Measurements from ENCODE around the gene ZC3HAV1L. TPM values are rescaled to one million over a fixed set of nuclear protein-coding genes. Genes with fewer than 3 reads are reported as not detected.

Gene ZC3HAV1L
- total RNA-seq, 1 experiment from 2014 or later = not detected

GRCh38 chr7:139038691-139039090 lies 2.8 kb upstream of the ZC3HAV1L start:
- H3K27ac ChIP-seq (ENCODE audit: low read length) = no peak overlapping the region
- H3K9me3 ChIP-seq (ENCODE audit: low read length) = no peaks in the 10 kb centered on the region
- no peak overlapping the region for H2AFZ ChIP-seq (ENCODE audit: low read length)
- no peaks in the 10 kb centered on the region for H3K9me2 ChIP-seq (replicated peaks; ENCODE audit: insufficient read depth, low read length)
- H3K79me2 ChIP-seq (ENCODE audit: low read length) = no peaks in the 10 kb centered on the region
- no peaks in the 10 kb centered on the region for H3K36me3 ChIP-seq (ENCODE audit: insufficient read depth, low read length)
- H3K27me3 ChIP-seq (ENCODE audit: low read length) = no peaks in the 10 kb centered on the region
- no peaks in the 10 kb centered on the region for H4K20me1 ChIP-seq (ENCODE audit: insufficient read depth, low read depth, low read length)
- no peak overlapping the region for H3K4me2 ChIP-seq (ENCODE audit: low read depth, low read length, poor library complexity, severe bottlenecking)
- no peak overlapping the region for H3K4me3 ChIP-seq (ENCODE audit: low read length)
- no peak for DNase-seq
- no peak overlapping the region for H3K9ac ChIP-seq (ENCODE audit: low read length)
- H3K4me1 ChIP-seq (ENCODE audit: low read length) = no peaks in the 10 kb centered on the region

DNA sequence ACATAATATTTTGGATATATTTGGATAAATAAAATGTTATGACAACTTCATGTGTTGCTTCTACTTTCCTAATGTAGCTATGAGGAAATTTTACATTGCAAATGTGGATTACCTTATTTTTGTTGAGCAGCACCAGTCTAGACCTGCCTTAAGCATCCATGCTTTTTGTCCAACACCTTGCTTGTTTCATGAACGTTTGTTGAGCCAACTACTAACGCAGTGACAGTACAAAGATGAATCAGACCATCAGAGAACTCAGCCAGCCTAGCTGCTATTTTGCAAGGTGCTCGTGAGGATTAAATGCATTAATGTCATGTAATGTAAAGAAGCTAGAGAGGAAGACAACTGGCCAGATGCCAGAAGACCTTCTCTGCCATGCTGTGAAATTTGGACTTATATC lies 1.1 kb upstream of the ZC3HAV1L start:
- no peaks in the 10 kb centered on the region for H3K27me3 ChIP-seq (ENCODE audit: low read length)
- H4K20me1 ChIP-seq (ENCODE audit: insufficient read depth, low read depth, low read length) = no peaks in the 10 kb centered on the region
- no peaks in the 10 kb centered on the region for H3K9me2 ChIP-seq (replicated peaks; ENCODE audit: insufficient read depth, low read length)
- no peaks in the 10 kb centered on the region for H3K36me3 ChIP-seq (ENCODE audit: insufficient read depth, low read length)
- H3K9ac ChIP-seq (ENCODE audit: low read length) = no peak overlapping the region
- no peak for DNase-seq
- H2AFZ ChIP-seq (ENCODE audit: low read length) = no peak overlapping the region
- no peaks in the 10 kb centered on the region for H3K9me3 ChIP-seq (ENCODE audit: low read length)
- H3K27ac ChIP-seq (ENCODE audit: low read length) = no peak overlapping the region
- H3K79me2 ChIP-seq (ENCODE audit: low read length) = no peaks in the 10 kb centered on the region
- H3K4me3 ChIP-seq (ENCODE audit: low read length) = no peak overlapping the region
- H3K4me2 ChIP-seq (ENCODE audit: low read depth, low read length, poor library complexity, severe bottlenecking) = no peak overlapping the region
- no peaks in the 10 kb centered on the region for H3K4me1 ChIP-seq (ENCODE audit: low read length)

DNA sequence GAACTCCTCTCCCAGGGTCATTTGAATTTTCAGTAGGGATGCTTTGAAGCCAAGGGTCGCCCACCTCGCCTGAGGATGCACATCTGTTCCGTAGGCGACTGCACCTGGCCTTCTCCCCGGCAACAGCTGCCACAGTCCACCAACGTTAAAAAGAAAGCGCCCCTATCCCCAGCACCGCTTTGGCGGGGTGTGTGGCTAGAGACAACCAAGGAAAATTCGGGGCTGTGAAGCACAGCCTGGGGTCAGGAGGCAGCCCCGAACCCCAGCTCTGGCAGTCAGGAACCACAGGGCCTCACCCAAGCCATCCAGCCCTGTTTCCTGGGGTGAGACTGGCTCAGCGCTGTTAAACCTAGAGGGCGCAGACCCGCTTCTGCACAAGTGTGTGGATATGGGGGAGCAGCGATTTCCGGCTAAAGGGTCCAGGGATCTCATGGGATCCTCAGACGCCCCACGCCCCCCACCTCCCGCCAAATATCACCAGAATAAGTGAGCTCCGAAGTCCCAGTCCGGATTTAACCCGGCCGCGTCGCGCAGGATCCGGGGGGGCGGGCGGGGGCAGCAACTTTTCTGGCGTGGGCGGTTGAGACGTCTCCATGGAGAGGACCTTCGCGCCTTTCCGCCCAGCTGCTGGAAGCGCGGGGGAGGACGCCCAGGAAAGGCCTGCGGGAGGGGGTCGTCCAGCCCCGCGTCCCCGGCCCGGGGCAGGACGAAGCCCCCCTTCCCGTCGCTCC lies 822 bp downstream of the ZC3HAV1L start:
- H3K4me1 ChIP-seq (ENCODE audit: low read length) = no peaks in the 10 kb centered on the region
- no peak overlapping the region for H3K27ac ChIP-seq (ENCODE audit: low read length)
- H3K9ac ChIP-seq (ENCODE audit: low read length) = no peak overlapping the region
- no peaks in the 10 kb centered on the region for H4K20me1 ChIP-seq (ENCODE audit: insufficient read depth, low read depth, low read length)
- no peak overlapping the region; the same call in 1 of the 2 replicates for H3K4me3 ChIP-seq (ENCODE audit: low read length)
- no peaks in the 10 kb centered on the region for H3K27me3 ChIP-seq (ENCODE audit: low read length)
- no peaks in the 10 kb centered on the region for H3K9me2 ChIP-seq (replicated peaks; ENCODE audit: insufficient read depth, low read length)
- DNase-seq = no peak
- H3K4me2 ChIP-seq (ENCODE audit: low read depth, low read length, poor library complexity, severe bottlenecking) = no peak overlapping the region
- no peaks in the 10 kb centered on the region for H3K79me2 ChIP-seq (ENCODE audit: low read length)
- no peak overlapping the region for H2AFZ ChIP-seq (ENCODE audit: low read length)
- H3K9me3 ChIP-seq (ENCODE audit: low read length) = no peaks in the 10 kb centered on the region
- H3K36me3 ChIP-seq (ENCODE audit: insufficient read depth, low read length) = no peaks in the 10 kb centered on the region

DNA sequence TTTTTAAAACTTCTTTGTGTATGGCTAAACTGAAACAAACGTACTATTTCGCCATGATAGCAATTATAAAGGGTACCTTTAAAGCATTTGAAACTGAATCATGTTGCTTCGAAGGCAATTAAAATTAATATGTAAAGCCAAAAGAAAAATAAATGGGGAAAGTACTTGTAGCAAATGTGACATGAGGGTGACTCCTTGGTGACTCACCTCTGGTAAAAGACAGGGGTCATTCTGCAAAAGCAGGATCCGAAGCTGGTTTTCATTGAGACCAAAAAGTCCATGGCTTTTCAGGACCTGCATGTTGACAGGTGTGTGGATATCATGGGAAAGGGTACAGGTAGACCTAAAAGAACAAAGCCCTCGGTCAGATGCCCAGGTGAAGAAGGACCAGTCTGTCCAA lies 1.5 kb downstream of the ZC3HAV1L start:
- H3K9ac ChIP-seq (ENCODE audit: low read length) = no peak overlapping the region

GRCh38 chr7:139033346-139034114 lies 2.3 kb downstream of the ZC3HAV1L start:
- no peak overlapping the region for H3K4me3 ChIP-seq (ENCODE audit: low read length)
- no peaks in the 10 kb centered on the region for H3K9me3 ChIP-seq (ENCODE audit: low read length)
- H3K4me1 ChIP-seq (ENCODE audit: low read length) = no peaks in the 10 kb centered on the region
- H3K4me2 ChIP-seq (ENCODE audit: low read depth, low read length, poor library complexity, severe bottlenecking) = no peak overlapping the region
- no peaks in the 10 kb centered on the region for H3K79me2 ChIP-seq (ENCODE audit: low read length)
- H4K20me1 ChIP-seq (ENCODE audit: insufficient read depth, low read depth, low read length) = no peaks in the 10 kb centered on the region
- no peak overlapping the region for H3K27ac ChIP-seq (ENCODE audit: low read length)
- H3K9me2 ChIP-seq (replicated peaks; ENCODE audit: insufficient read depth, low read length) = no peaks in the 10 kb centered on the region
- H3K9ac ChIP-seq (ENCODE audit: low read length) = no peak overlapping the region
- no peaks in the 10 kb centered on the region for H3K36me3 ChIP-seq (ENCODE audit: insufficient read depth, low read length)
- no peak overlapping the region for H2AFZ ChIP-seq (ENCODE audit: low read length)
- no peak for DNase-seq
- H3K27me3 ChIP-seq (ENCODE audit: low read length) = no peaks in the 10 kb centered on the region

More for the DNA sequence above, 1.5 kb downstream of the ZC3HAV1L start:
- H3K4me3 ChIP-seq (ENCODE audit: low read length) = no peak overlapping the region
- H3K4me1 ChIP-seq (ENCODE audit: low read length) = no peaks in the 10 kb centered on the region
- H4K20me1 ChIP-seq (ENCODE audit: insufficient read depth, low read depth, low read length) = no peaks in the 10 kb centered on the region
- H2AFZ ChIP-seq (ENCODE audit: low read length) = no peak overlapping the region
- no peak overlapping the region for H3K27ac ChIP-seq (ENCODE audit: low read length)
- H3K4me2 ChIP-seq (ENCODE audit: low read depth, low read length, poor library complexity, severe bottlenecking) = no peak overlapping the region
- H3K9me2 ChIP-seq (replicated peaks; ENCODE audit: insufficient read depth, low read length) = no peaks in the 10 kb centered on the region
- no peaks in the 10 kb centered on the region for H3K36me3 ChIP-seq (ENCODE audit: insufficient read depth, low read length)
- H3K9me3 ChIP-seq (ENCODE audit: low read length) = no peaks in the 10 kb centered on the region
- no peaks in the 10 kb centered on the region for H3K79me2 ChIP-seq (ENCODE audit: low read length)
- no peaks in the 10 kb centered on the region for H3K27me3 ChIP-seq (ENCODE audit: low read length)
- no peak for DNase-seq

GRCh38 chr7:139032473-139032872 lies 3.4 kb downstream of the ZC3HAV1L start:
- no peak overlapping the region for H3K9ac ChIP-seq (ENCODE audit: low read length)
- no peaks in the 10 kb centered on the region for H3K79me2 ChIP-seq (ENCODE audit: low read length)
- DNase-seq = no peak

DNA sequence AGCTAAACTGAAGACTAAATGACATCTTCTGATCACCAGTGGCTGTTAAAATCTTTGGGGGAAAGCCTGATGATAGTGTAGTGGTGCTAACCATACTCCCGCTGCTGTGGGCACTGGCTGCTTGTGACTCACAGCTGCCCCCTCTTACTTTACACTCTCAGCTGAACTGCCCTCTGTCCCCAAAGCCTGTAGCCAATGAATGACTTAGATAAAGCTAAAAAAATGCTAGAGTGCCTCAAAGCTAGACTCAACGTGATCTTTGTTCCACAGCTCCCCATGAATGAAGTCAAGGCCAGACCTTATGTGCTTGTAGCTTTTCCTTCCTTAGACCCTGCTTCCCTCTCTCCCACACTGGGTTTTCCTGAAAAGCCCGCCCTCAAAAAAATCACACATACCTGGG lies 6.5 kb downstream of the ZC3HAV1L start:
- no peaks in the 10 kb centered on the region for H3K27me3 ChIP-seq (ENCODE audit: low read length)
- H3K27ac ChIP-seq (ENCODE audit: low read length) = no peak overlapping the region
- no peak overlapping the region for H2AFZ ChIP-seq (ENCODE audit: low read length)
- no peaks in the 10 kb centered on the region for H3K36me3 ChIP-seq (ENCODE audit: insufficient read depth, low read length)
- no peaks in the 10 kb centered on the region for H3K9me3 ChIP-seq (ENCODE audit: low read length)
- no peak overlapping the region for H3K9ac ChIP-seq (ENCODE audit: low read length)
- H3K79me2 ChIP-seq (ENCODE audit: low read length) = no peaks in the 10 kb centered on the region
- no peak overlapping the region for H3K4me3 ChIP-seq (ENCODE audit: low read length)
- H3K4me2 ChIP-seq (ENCODE audit: low read depth, low read length, poor library complexity, severe bottlenecking) = no peak overlapping the region
- H3K4me1 ChIP-seq (ENCODE audit: low read length) = no peaks in the 10 kb centered on the region
- DNase-seq = no peak
- no peaks in the 10 kb centered on the region for H4K20me1 ChIP-seq (ENCODE audit: insufficient read depth, low read depth, low read length)
- no peaks in the 10 kb centered on the region for H3K9me2 ChIP-seq (replicated peaks; ENCODE audit: insufficient read depth, low read length)

More at GRCh38 chr7:139032473-139032872, 3.4 kb downstream of the ZC3HAV1L start:
- Histone ChIP-seq H3K4me3 (ENCODE audit: low read length) (no peak overlapping the region), H3K4me1 (ENCODE audit: low read length) (no peaks in the 10 kb centered on the region), H3K9me2 (replicated peaks; ENCODE audit: insufficient read depth, low read length) (no peaks in the 10 kb centered on the region), H2AFZ (ENCODE audit: low read length) (no peak overlapping the region), H3K27ac (ENCODE audit: low read length) (no peak overlapping the region), H3K36me3 (ENCODE audit: insufficient read depth, low read length) (no peaks in the 10 kb centered on the region), H3K4me2 (ENCODE audit: low read depth, low read length, poor library complexity, severe bottlenecking) (no peak overlapping the region), H3K27me3 (ENCODE audit: low read length) (no peaks in the 10 kb centered on the region), H3K9me3 (ENCODE audit: low read length) (no peaks in the 10 kb centered on the region), H4K20me1 (ENCODE audit: insufficient read depth, low read depth, low read length) (no peaks in the 10 kb centered on the region)

GRCh38 chr7:139026551-139026950 lies 9.3 kb downstream of the ZC3HAV1L start:
- no peak overlapping the region for H3K4me2 ChIP-seq (ENCODE audit: low read depth, low read length, poor library complexity, severe bottlenecking)
- H3K79me2 ChIP-seq (ENCODE audit: low read length) = no peaks in the 10 kb centered on the region
- no peak overlapping the region for H2AFZ ChIP-seq (ENCODE audit: low read length)
- no peaks in the 10 kb centered on the region for H3K9me3 ChIP-seq (ENCODE audit: low read length)
- no peaks in the 10 kb centered on the region for H3K9me2 ChIP-seq (replicated peaks; ENCODE audit: insufficient read depth, low read length)
- H3K27ac ChIP-seq (ENCODE audit: low read length) = no peak overlapping the region
- no peak overlapping the region for H3K4me3 ChIP-seq (ENCODE audit: low read length)
- H3K9ac ChIP-seq (ENCODE audit: low read length) = no peak overlapping the region
- no peaks in the 10 kb centered on the region for H4K20me1 ChIP-seq (ENCODE audit: insufficient read depth, low read depth, low read length)
- DNase-seq = no peak
- H3K4me1 ChIP-seq (ENCODE audit: low read length) = no peaks in the 10 kb centered on the region
- no peaks in the 10 kb centered on the region for H3K27me3 ChIP-seq (ENCODE audit: low read length)
- no peaks in the 10 kb centered on the region for H3K36me3 ChIP-seq (ENCODE audit: insufficient read depth, low read length)

Data from Karpas-422 (cell line).